Stimulated activated CD4-positive, alpha-beta T cell treated with anti-CD3 and anti-CD28 coated beads, Interleukin-1b, Interleukin-23, amount 100 ng/mL, for 24 hours (primary cell): ENCODE measurements around the gene CRKL.
"Not testable (repeated sequence)": the region's sequence is repeated elsewhere in the genome, so short reads cannot be mapped to it uniquely, and the experiment has no call there.

ENCODE experiments used
- DNase-seq, 4 experiments: peaks; one replicate each; pipeline ENCODE4 v3.0.0-alpha.2; 2020; ENCODE audit warnings: low read depth in 4 of 4, low spot score in 1 of 4

Gene CRKL

GRCh38 chr22:20901093-20902033 lies 15.8 kb upstream of the CRKL start:
- not testable (repeated sequence) for DNase-seq

GRCh38 chr22:20903093-20903492 lies 14.1 kb upstream of the CRKL start:
- no peak for DNase-seq

- no peak for DNase-seq
These were observed 12.9 kb upstream of the CRKL start for GRCh38 chr22:20904008-20904979.

DNA sequence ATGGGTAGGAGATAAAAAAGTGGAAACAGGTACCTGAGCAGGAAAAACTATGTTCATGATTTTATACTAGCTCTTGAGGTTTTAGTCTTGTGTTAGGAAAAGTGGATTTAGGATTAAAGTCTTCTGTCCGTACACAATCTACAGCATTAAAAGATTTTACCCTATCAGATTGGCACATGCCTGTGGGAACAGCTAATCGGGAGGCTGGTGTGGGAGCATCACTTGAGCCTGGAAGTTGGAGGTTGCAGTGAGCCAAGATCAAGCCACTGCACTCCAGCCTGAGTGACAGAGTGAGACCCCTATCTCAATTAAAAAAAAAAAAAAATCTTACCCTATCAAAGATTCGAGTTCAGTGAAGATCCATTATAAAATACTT lies 12.2 kb upstream of the CRKL start:
- DNase-seq, result no peak

DNA sequence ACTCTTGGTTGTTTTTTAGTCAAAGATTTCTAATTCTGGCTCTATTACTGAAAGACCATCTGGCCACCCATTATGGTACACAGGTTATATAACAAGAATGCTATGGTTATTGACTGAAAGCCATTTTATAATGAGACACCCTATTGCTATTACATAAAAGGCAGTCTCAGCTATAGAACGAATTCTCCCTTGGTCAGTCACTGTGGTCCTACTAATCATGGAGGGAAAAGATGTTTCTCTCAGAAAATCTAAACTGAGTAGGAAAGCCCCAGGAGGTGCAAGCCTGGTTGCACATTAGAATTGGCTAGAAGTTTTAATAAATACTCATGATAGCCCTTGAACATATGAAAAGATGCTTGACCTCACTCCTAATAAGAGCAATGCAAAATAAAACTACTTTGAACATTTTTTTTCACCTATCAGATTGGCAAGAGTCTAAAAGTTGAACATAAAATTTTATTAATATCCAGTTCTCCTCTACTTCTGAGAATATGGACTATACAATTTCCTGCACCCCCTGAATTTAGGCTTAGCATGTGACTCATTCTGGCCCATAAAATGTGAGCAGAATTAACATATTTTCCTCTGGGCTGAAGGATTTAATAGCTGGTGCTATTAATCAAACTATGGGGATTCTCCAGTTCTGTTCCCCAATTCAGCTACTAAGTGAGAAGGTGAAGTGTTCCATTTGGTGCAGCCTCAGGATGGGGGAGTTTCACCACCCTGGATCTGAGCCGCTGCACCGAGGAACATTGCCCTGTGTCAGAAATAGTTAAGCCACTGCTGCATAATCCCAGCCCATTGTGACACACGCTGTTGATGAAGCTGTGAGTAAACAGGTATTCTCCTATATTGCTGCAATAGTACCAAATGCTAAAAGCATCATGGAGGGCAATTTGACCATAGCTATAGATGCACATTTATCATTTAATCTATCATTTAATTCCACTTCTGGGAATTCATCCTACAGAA lies 11.5 kb upstream of the CRKL start:
- no peak for DNase-seq

GRCh38 chr22:20906387-20906767 lies 10.8 kb upstream of the CRKL start:
- DNase-seq, result no peak

DNA sequence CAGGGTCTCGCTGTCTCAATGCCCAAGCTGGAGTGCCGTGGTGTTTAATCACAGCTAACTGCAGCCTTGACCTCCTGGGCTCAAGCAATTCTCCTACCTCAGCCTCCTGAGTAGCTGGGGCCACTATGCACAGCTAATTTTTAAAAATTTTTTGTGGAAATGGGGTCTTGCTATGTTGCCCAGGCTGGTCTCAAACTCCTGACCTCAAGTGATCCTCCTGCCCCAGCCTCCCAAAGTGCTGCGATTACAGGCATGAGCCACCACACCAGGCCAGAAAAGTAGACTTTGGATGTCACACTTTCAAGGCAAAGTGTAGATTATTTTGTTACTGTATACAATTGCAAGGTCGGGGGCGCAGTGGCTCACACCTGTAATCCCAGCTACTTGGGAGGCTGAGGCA lies 8.5 kb upstream of the CRKL start:
- not testable (repeated sequence) for DNase-seq

DNA sequence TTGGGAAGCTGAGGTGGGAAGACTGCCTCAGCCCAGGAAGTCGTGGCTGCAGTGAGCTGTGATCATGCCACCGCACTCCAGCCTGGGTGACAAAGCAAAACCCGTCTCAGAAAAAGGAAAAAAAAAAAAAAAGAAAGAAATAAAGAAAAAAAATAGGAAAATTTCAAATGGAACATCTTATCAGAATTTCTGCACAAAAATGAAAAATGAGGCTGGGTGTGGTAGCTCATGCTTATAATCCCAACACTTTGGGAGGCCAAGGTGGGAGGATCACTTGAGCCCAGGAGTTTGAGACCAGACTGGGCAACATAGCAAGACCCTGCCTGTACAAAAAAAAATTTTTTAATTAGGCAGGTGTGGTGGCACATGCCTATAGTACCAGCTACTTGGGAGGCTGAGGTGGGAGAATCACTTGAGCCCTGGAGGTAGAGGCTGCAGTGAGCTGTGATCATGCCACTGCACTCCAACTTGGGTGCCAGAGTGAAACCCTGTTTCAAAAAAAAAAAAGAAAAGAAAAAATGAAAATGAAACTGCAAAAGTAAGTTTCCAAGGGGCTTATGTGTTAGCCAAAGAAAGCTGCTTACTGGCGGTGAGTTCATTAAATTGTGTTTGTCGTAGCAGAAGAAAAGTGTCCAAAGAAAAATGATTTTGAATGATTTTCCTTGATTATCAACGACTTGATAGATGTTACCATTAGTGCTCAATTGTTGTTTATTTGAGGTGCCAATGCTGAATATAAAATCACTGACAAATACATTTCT lies 7.5 kb upstream of the CRKL start:
- no peak for DNase-seq

- DNase-seq, result no peak
These were observed 4.7 kb upstream of the CRKL start for GRCh38 chr22:20912494-20912893.

DNA sequence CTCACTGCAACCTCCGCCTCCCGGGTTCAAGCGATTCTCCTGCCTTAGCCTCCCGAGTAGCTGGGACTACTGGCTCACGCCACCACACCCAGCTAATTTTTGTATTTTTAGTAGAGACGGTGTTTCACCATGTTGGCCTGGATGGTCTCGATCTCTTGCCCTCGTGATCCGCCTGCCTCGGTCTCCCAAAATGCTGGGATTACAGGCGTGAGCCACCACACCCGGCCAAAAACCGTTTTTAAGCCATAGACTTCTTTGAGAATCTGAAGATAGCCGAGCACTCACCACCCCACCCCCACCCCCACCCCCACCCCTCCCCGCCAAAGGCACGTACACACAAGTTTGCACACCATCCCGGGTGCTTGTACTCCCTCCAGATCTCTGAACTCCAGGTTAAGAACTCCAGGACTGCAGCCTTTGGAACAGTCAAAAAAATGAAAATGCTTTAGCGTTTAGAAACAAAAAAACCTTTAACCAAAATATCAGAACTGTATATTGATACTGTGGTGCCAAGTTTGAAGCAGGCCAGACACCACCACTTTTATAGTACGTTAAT lies 1.5 kb downstream of the CRKL start:
- no peak for DNase-seq

- no peak for DNase-seq
These were observed 2.5 kb downstream of the CRKL start for GRCh38 chr22:20919718-20920117.

GRCh38 chr22:20920881-20921203 lies 3.6 kb downstream of the CRKL start:
- no peak for DNase-seq

- DNase-seq, result no peak
These were observed 5.0 kb downstream of the CRKL start for GRCh38 chr22:20922141-20922751.

GRCh38 chr22:20926243-20926642 lies 9.0 kb downstream of the CRKL start:
- no peak for DNase-seq

- DNase-seq, result no peak
These were observed 10.8 kb downstream of the CRKL start for GRCh38 chr22:20927940-20928572.

- DNase-seq, result no peak
These were observed 11.4 kb downstream of the CRKL start for GRCh38 chr22:20928573-20928967.

DNA sequence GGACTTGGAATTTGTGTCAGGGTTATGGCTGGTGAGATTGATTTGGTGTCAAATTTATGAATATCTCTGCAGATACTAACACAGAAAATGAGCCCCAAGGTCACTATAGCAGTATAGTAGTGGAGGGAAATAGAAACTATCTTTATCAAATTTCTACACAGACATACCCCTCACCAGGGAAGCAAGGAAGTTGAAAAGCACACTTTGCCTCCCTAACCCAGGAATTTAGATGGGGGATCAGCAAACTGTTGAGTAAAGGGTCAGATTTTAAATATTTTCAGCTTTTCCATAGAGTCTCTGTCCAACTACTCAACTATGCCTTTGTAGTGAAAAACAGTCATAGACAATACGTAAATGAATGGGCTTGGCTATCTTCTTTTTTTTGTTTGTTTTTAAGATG lies 12.8 kb downstream of the CRKL start:
- no peak for DNase-seq

- not testable (repeated sequence) for DNase-seq
These were observed 13.2 kb downstream of the CRKL start for GRCh38 chr22:20930435-20930834.

GRCh38 chr22:20931126-20931654 lies 14.0 kb downstream of the CRKL start:
- DNase-seq, result no peak
